DMS153 (cell line): ENCODE results near the gene KCNH3.
"Not testable (repeated sequence)": the region's sequence is repeated elsewhere in the genome, so short reads cannot be mapped to it uniquely, and the experiment has no call there.

Experiments used
- DNase-seq: peaks from one replicate; lab custom pipeline; 2025; lab: John Stamatoyannopoulos, UW

Gene KCNH3

DNA sequence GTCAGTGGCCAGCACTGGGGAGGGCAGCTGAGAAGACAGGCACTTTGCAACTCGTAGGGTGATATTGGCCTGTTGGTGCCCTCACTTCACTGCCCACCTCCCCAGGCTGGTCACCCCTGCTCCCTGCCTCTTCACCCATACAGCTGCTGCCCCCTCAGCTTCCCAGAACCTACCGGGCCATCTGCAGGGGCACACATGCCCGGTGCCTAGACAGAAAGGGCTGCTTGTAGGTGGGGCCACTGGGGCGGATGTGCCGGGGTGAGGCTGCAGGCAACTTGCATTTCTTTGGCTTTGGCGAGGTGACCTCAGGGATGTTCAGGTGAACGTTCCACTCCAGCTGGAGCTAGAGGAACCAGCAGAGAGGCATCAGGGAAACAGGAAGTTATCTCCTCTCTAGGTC, 49.5 kb downstream of the KCNH3 start:
- no peak for DNase-seq

DNA sequence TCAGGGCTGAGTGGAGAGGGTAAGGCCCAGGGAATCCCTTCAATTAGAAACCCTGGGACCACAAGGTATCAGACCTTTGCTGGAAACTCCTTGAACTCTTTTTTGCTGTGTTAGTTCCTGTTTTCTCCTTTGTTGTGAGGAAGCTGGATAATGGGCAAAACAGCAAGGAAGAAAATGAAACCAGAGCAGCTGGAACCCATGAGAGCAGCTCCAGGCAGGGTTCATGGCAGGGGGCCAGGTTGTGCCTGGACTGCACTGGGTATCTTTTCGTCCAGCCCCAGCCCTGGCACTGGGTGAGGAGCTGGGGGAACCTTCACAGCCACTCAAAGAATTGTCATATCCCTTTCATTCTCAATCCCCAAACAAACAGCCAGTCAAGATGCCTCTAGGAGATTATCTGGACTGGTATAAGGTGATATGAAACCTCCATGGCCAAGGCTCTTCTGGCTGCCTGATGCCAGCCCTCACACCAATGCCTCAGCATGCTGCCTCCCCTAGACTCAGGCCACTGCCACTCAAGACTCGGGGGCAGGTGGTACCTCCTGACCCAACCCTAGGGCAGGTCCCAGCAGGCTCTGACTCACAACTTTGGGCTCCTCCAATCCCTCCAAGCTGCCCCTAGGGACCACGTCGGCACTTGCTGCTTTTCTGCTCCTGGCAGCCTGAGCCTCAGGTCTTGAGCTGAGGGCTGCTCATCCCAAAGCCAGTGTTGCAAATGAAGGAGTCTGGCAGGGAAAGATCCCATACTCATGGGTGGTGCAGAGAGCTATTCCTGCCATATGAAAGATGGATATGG, 50.1 kb downstream of the KCNH3 start:
- DNase-seq, result no peak

DNA sequence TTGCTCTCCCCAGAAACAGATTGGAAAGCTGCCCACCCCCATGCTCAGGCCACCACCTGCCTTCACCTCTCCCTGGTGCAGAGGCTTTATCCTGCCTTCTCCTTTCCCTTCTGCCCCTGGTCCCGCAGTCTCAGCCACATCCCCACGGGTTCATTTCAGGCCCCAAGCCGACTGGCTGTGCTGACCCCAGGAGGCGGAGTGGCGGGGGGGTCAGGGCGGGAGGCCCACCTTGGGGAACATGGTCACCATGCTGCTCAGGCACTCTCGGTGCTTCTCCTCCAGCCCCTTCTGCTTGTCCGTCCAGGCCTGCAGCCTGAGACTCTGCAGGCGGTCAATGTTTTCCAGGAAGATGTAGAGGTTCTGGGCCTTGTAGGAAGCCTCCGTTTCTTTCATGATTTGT, 59.7 kb downstream of the KCNH3 start:
- no peak for DNase-seq

DNA sequence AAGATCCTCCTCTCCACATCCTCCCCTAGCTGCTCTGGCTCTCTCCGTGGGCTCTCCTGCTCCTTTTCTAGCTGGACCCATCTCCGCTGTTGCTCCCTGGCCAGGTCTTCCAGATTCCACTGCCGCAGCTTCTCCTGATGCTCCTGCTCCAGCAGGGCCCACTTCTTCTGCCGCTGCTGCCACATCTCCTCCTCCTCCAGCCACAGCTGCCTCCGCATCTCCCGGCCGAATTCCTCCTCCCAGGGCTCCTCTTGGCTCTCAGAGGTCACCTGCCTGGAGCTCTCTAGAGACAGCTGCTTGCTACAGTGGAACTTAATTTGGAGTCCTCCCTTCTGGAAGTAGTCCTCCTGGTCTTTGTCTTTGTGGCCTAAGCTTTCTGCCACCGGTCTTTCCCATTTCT, 61.1 kb downstream of the KCNH3 start:
- no peak for DNase-seq

DNA sequence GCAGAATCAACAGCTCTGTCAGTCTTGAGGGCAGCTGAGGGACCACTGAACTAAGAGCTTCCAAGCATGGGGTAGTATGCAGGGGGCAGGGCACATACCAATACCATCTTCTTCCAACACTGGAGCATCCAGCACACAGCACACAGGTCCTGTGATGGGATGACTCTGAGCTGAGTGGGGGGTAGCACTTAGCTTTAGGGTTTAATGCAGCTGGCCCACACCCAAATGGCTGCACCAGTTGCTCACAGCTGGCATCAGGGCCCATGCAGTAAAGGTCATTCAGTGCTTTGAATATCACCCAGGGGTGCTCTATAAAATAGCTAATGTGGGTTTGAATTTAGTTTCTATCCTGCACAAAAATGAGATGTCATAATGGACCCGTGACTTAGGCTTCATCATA, 64.9 kb downstream of the KCNH3 start:
- no peak for DNase-seq

DNA sequence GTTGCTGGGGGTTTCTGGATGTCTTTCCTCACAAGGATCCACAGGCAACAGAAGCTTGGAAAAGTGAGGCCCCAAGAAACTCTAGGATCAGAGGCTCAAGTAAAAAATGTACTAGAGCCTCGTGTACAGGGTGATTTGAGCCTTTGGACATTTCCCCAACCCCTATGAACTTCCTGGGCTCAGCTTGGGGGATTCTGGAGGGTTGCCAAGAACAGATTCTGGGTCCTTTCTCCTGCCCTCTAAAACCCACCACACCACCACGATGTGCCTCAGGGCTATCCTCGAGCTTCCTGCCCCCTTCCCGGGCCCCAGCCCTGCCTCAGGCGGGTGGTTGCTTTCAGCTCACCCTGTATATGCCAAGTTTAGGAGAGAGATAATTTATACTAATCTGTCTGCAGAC, 66.0 kb downstream of the KCNH3 start:
- DNase-seq, result no peak

DNA sequence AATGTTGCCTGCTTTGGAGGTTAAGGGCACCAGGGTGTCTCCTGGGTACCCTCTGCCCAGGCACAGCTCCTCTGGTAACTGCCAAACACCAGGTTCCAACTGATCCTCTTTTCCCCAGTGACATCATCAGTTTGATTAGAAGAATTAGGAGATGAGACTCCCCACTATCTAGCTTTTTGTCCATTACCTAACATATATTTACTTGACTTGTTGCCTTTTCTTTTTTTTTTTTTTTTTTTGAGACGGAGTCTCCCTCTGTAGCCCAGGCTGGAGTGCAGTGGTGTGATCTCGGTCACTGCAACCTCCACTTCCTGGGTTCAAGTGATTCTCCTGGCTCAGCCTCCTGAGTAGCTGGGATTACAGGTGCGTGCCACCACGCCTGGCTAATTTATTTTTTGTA, 66.7 kb downstream of the KCNH3 start, which contains the start of gene FAM186B:
FAM186B (minus strand) TSS at position 101 of the 400 bp plus-strand sequence. CDS start 162 bp downstream, outside the sequence.
- not testable (repeated sequence) for DNase-seq
